Measurements from ENCODE around the gene FOXP3. TPM values are rescaled to one million over a fixed set of nuclear protein-coding genes. Genes with fewer than 3 reads are reported as not detected.

The FOXP3 gene
- total and polyA plus RNA-seq, 2 of the 8 experiments (the other 6 are each of a cell fraction or from before 2014, with no cell fraction given): 0.37 to 0.54 TPM

DNA sequence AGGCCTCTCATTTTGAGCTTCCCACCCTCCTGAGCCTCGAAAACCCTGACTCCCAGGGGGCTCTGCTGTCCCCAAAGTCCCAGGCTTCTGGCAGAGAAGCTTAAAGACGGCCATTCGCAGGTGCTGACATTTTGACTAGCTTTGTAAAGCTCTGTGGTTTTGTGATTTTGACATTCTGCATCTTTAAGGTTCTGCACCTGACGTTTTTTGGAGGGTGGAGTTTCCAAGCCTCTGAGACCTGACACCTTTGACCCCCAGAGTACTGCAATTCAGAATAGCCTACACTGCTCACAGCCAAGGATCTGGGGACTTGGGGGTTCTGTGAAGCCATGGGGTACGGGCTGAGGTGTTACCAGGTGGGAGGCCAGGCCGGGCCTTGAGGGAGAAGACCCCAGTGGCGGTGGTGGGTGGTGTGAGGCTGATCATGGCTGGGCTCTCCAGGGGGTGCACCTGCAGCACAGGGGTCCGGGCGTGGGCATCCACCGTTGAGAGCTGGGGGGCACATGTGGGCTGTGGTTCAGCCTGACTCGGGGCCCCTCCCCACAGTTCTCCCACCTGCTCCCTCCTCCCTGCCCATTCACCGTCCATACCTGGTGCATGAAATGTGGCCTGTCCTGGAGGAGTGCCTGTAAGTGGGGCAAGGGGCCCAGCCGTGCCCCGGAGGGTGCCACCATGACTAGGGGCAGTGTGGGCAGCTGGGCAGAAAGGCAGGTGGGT lies 7.3 kb downstream of the FOXP3 start:
- DNase-seq (ENCODE audit: low read depth in 1 of 2, low spot score in 2 of 2): no peak
- Histone ChIP-seq H2BK120ac (replicated peaks; ENCODE audit: low read depth, low read length) (no peak overlapping the region), H3K27me3 (replicated peaks in 1 of 4; ENCODE audit: control insufficient read depth in 3 of 4, extremely low read depth in 1 of 4, insufficient read depth in 3 of 4, low read length in 3 of 4) (no peaks in the 10 kb centered on the region), H3K27ac (ENCODE audit: low read depth, low read length) (no peak overlapping the region), H3K14ac (ENCODE audit: insufficient read length) (no peak overlapping the region), H3K79me2 (ENCODE audit: control insufficient read depth in 1 of 2, insufficient read depth in 2 of 2, low read length in 2 of 2) (no peaks in the 10 kb centered on the region), H2AK5ac (ENCODE audit: low read depth, low read length) (no peak overlapping the region), H3K23ac (ENCODE audit: insufficient read length) (no peak overlapping the region), H3K4me1 (replicated peaks in 1 of 4; ENCODE audit: control insufficient read depth in 3 of 4, insufficient read depth in 4 of 4, low read length in 3 of 4) (no peaks in the 10 kb centered on the region; a peak in 1 of 7 replicates), H3K4ac (replicated peaks; ENCODE audit: insufficient read length, low read depth, low read length) (no peak overlapping the region), H4K5ac (ENCODE audit: insufficient read length, low read depth, low read length) (no peak overlapping the region), H2BK5ac (ENCODE audit: low read depth, low read length) (no peak overlapping the region), H3K4me3 (ENCODE audit: extremely low read depth in 1 of 4, insufficient read depth in 2 of 4, low read depth in 3 of 4, low read length in 4 of 4) (no peak overlapping the region), H3K18ac (ENCODE audit: extremely low read depth, low read length) (no peak overlapping the region), H3K79me1 (ENCODE audit: low read depth, low read length) (no peaks in the 10 kb centered on the region), H2BK20ac (ENCODE audit: low read length) (no peak overlapping the region), H2AFZ (ENCODE audit: low read length) (no peak overlapping the region), H4K8ac (ENCODE audit: extremely low read depth, insufficient read depth, low read length) (no peak overlapping the region), H2BK15ac (ENCODE audit: low read length) (no peak overlapping the region), H3K56ac (replicated peaks; ENCODE audit: insufficient read length, low read depth, low read length) (no peak overlapping the region), H3K4me2 (ENCODE audit: insufficient read depth in 1 of 2, low read depth in 2 of 2, low read length in 2 of 2) (no peak overlapping the region), H3K23me2 (ENCODE audit: low read depth, low read length) (no peaks in the 10 kb centered on the region; the same call in 1 of the 2 replicates), H2BK12ac (ENCODE audit: low read depth, low read length) (no peak overlapping the region), H3K9ac (replicated peaks in 1 of 4; ENCODE audit: extremely low read depth in 1 of 4, low read depth in 3 of 4, low read length in 3 of 4) (no peak overlapping the region), H4K20me1 (replicated peaks in 1 of 2; ENCODE audit: control insufficient read depth in 1 of 2, insufficient read depth in 2 of 2, low read length in 2 of 2) (no peaks in the 10 kb centered on the region), H3K36me3 (ENCODE audit: control insufficient read depth in 2 of 4, insufficient read depth in 4 of 4, low read length in 3 of 4) (no peaks in the 10 kb centered on the region), H4K91ac (replicated peaks; ENCODE audit: insufficient read length, low read length) (no peak overlapping the region), H3K9me3 (ENCODE audit: insufficient read depth in 2 of 2, low read depth in 1 of 2, low read length in 1 of 2) (no peaks in the 10 kb centered on the region)
- CTCF ChIA-PET (ENCODE audit: partially characterized antibody): no interaction called here
- no peak for FAIRE-seq
- TF ChIP-seq CTBP2 (IDR thresholded peaks at IDR 0.05; ENCODE audit: borderline replicate concordance, insufficient read depth, insufficient read length, low read length): no peak
- POLR2A ChIA-PET (ENCODE audit: partially characterized antibody): interaction anchor here (1.0 to 1.7 kb wide), 3 partner anchors 11 to 66 kb away, joined by 3 to 10 read pairs (median 3); no protein-coding TSS in a partner anchor
- WGBS, 2 experiments (ENCODE audit: extremely low coverage in 1 of 2, insufficient coverage in 1 of 2, insufficient read length in 1 of 2, insufficient replicate concordance in 2 of 2, low coverage in 1 of 2, low lambda C conversion rate in 2 of 2, missing lambda C conversion rate in 1 of 2): 90% methylated on average over 8 of the region's 14 CpGs; no CpG with 5 or more reads in 1 of the 2 experiments

Measured in H1 (cell line).